OCI-LY7 (cell line): Measurements from ENCODE around the gene THRA. TPM values are rescaled to one million over a fixed set of nuclear protein-coding genes. Genes with fewer than 3 reads are reported as not detected.

ENCODE experiments used
- BruUV-seq: library from RNA; stranded (reverse); fragments of 400-500 nt; replicated peaks from 2 replicates; lab custom pipeline; 2021; lab: Mats Ljungman, UMichigan
- CTCF ChIA-PET: fragments of 300-600 bp; sonication (Branson Sonifier 250); formaldehyde crosslinking; loops from one replicate; lab custom pipeline; 2022; ENCODE audit warnings: antibody characterized with exemption; ENCODE audit not compliant: unreplicated experiment; lab: Charles Lee
- POLR2A ChIA-PET: fragments of 300-600 bp; sonication (Branson Sonifier 250); formaldehyde crosslinking; loops from one replicate; lab custom pipeline; 2022; ENCODE audit warnings: antibody characterized with exemption; lab: Charles Lee
- DNase-seq: peaks from one replicate; pipeline ENCODE4 v3.0.0-alpha.2; 2015; ENCODE audit warnings: low spot score
- H2AFZ ChIP-seq: fragments of 200-600 bp; sonication (generic), shearing (Covaris generic); 2 replicates; pipeline ENCODE4 v1.6.1; 2014; ENCODE audit warnings: mild to moderate bottlenecking, antibody characterized with exemption, low read length, moderate library complexity
- H3K27ac ChIP-seq: fragments of 200-600 bp; sonication (generic); 2 replicates; pipeline ENCODE4 v1.5.1; 2014; ENCODE audit warnings: mixed run types, low read depth, mild to moderate bottlenecking, moderate library complexity, low read length, inconsistent platforms; ENCODE audit not compliant: poor library complexity, severe bottlenecking
- H3K36me3 ChIP-seq: fragments of 200-600 bp; sonication (generic); 2 replicates; pipeline ENCODE4 v1.6.1; 2014; ENCODE audit warnings: mild to moderate bottlenecking, antibody characterized with exemption, low read length, moderate library complexity, mixed read lengths; ENCODE audit not compliant: insufficient read depth
- H3K4me1 ChIP-seq: fragments of 200-600 bp; sonication (generic); 2 replicates; pipeline ENCODE4 v1.5.1; 2014; ENCODE audit warnings: mild to moderate bottlenecking, low read length; ENCODE audit not compliant: insufficient read depth, poor library complexity, severe bottlenecking
- H3K4me2 ChIP-seq: fragments of 200-600 bp; sonication (generic); 2 replicates; pipeline ENCODE4 v1.6.1; 2014; ENCODE audit warnings: mild to moderate bottlenecking, low read length
- H3K4me3 ChIP-seq: fragments of 200-600 bp; sonication (generic); 2 replicates; pipeline ENCODE4 v1.5.1; 2014; ENCODE audit warnings: mild to moderate bottlenecking, low read depth, low read length; ENCODE audit not compliant: poor library complexity, severe bottlenecking
- H3K79me2 ChIP-seq: fragments of 200-600 bp; sonication (generic); 2 replicates; pipeline ENCODE4 v1.6.1; 2016; ENCODE audit warnings: low read depth, mild to moderate bottlenecking, low read length, moderate library complexity, mixed read lengths; ENCODE audit not compliant: insufficient read depth
- H3K9me2 ChIP-seq: fragments of 200-600 bp; sonication (generic); 2 replicates; pipeline ENCODE4 v1.6.1; 2016; ENCODE audit warnings: mild to moderate bottlenecking, low read length, mixed read lengths; ENCODE audit not compliant: insufficient read depth
- H3K9me3 ChIP-seq: fragments of 200-600 bp; sonication (generic); 2 replicates; pipeline ENCODE4 v1.6.1; 2014; ENCODE audit warnings: mild to moderate bottlenecking, mixed run types, low read length, mixed read lengths
- H4K20me1 ChIP-seq: fragments of 200-600 bp; sonication (generic); 2 replicates; pipeline ENCODE4 v1.6.1; 2014; ENCODE audit warnings: mild to moderate bottlenecking, antibody characterized with exemption, low read length, moderate library complexity, mixed read lengths; ENCODE audit not compliant: insufficient read depth
- EZH2phosphoT487 ChIP-seq: fragments of 200-600 bp; sonication (generic); IDR thresholded peaks from 2 replicates; pipeline ENCODE4 v1.6.1; 2018; ENCODE audit warnings: low read depth, borderline replicate concordance, mild to moderate bottlenecking, mixed run types, antibody characterized with exemption, low read length, moderate library complexity, mixed read lengths
- intact Hi-C: fragments of 100-400 bp; cut with micrococcal nuclease; formaldehyde crosslinking; loops from one replicate; pipeline ENCODE4 v1.10.0; 2022; ENCODE audit not compliant: unreplicated experiment
- total RNA-seq, 2 experiments: library from RNA; depleted of rRNA in 1 of 2; stranded (reverse); fragments of >200 nt in 1 of 2; shearing (Covaris generic) in 1 of 2; gene quantifications; 2 replicates each; pipeline ENCODE4 v1.2.3, GENCODE V29; 2014 to 2022
- TF ChIP-seq, protein P1 (sequence below): fragments of 200-600 bp; sonication (generic); conservative IDR thresholded peaks from 2 replicates; pipeline ENCODE4 v1.5.1; 2014; ENCODE audit warnings: mild to moderate bottlenecking, antibody characterized with exemption, low read length, moderate library complexity, mixed read lengths

Gene THRA
- total RNA-seq, 2 experiments from 2014 or later = 3.9 to 9.3 TPM

DNA sequence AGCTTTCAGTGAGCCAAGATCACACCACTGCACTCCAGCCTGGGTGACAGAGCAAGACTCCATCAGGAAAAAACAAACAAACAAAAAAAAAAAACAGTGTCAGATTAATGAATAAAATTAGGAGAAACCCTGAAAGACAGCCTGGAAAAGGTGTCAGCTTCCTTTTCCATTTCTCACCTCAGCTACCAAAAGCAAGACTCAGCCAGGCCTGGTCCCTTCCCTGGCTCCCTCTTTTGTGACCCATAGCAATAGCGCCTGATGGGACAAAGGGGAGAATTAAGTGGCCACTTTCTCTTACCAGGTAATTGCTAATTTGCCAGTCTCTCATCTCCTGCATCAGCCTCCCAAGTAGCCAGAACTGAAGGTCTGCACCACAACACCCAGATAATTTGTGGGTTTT, 3.9 kb upstream of the THRA start:
- intact Hi-C loops = no loop called here
- H3K79me2 ChIP-seq = peaks cover 2% of the 10 kb centered on the region; the same call in 1 of the 2 replicates
- TF ChIP-seq, protein P1, sequence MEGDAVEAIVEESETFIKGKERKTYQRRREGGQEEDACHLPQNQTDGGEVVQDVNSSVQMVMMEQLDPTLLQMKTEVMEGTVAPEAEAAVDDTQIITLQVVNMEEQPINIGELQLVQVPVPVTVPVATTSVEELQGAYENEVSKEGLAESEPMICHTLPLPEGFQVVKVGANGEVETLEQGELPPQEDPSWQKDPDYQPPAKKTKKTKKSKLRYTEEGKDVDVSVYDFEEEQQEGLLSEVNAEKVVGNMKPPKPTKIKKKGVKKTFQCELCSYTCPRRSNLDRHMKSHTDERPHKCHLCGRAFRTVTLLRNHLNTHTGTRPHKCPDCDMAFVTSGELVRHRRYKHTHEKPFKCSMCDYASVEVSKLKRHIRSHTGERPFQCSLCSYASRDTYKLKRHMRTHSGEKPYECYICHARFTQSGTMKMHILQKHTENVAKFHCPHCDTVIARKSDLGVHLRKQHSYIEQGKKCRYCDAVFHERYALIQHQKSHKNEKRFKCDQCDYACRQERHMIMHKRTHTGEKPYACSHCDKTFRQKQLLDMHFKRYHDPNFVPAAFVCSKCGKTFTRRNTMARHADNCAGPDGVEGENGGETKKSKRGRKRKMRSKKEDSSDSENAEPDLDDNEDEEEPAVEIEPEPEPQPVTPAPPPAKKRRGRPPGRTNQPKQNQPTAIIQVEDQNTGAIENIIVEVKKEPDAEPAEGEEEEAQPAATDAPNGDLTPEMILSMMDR = no peak
- no peak for TF ChIP-seq EZH2phosphoT487
- H3K36me3 ChIP-seq = no peaks in the 10 kb centered on the region
- H3K4me3 ChIP-seq = no peak overlapping the region
- ChIA-PET CTCF (no interaction called here), POLR2A (no interaction called here)
- H3K4me1 ChIP-seq = peaks cover 20% of the 10 kb centered on the region
- H3K27ac ChIP-seq = no peak overlapping the region
- no peaks in the 10 kb centered on the region for H4K20me1 ChIP-seq
- no peaks in the 10 kb centered on the region for H3K9me3 ChIP-seq
- DNase-seq = no peak
- no TSS peak for BruUV-seq
- H2AFZ ChIP-seq = no peak overlapping the region
- no peak overlapping the region for H3K4me2 ChIP-seq
- H3K9me2 ChIP-seq = no peaks in the 10 kb centered on the region; the same call in 1 of the 2 replicates

DNA sequence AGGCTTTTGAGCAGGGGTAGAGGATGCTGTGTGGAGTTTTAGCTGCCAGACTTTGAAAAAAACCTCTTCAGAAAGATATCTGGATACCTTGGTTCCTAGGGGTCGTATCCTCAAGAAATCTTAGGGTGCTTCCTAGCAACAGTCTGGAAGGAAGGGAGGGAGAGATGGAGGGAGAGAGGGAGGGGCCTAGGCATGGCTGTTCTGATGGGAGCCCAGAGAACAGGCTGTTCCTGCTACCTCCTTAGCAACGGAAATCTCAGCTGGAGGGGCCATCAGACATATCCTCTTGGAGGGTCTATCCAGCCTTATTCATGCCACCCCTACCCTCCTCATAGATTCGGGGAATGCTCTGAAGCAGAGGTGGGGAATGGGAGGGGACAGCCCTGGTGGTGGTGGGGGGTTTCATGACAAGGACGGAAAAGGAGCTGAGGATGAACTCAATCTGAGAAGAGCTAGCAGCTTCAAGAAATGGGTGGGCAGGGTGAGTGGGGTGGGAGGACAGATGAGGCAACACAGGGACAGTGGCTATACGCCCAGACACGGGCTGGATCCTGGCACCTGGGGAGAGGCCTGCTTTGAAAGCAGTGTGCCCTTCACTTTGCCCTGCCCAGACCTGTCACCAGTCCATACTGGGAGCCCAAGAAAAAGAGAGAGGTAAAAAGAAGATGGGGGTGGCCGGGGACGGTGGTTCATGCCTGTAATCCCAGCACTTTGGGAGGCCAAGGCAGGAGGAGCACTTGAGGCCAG, 2.9 kb upstream of the THRA start:
- no peak for TF ChIP-seq EZH2phosphoT487
- TF ChIP-seq, protein P1 = no peak
- no peak overlapping the region for H2AFZ ChIP-seq
- BruUV-seq = no TSS peak
- no peaks in the 10 kb centered on the region for H3K79me2 ChIP-seq
- H3K36me3 ChIP-seq = no peaks in the 10 kb centered on the region
- H3K27ac ChIP-seq = no peak overlapping the region
- ChIA-PET CTCF (no interaction called here), POLR2A (interaction anchor here (0.6 kb wide), 1 partner anchor 1097 kb away, joined by 3 read pairs; no protein-coding TSS in a partner anchor)
- intact Hi-C loops = no loop called here
- H3K9me3 ChIP-seq = no peaks in the 10 kb centered on the region
- no peak for DNase-seq
- H4K20me1 ChIP-seq = no peaks in the 10 kb centered on the region
- peaks cover 25% of the 10 kb centered on the region for H3K4me1 ChIP-seq
- no peak overlapping the region for H3K4me3 ChIP-seq
- H3K4me2 ChIP-seq = no peak overlapping the region
- H3K9me2 ChIP-seq = no peaks in the 10 kb centered on the region; the same call in 1 of the 2 replicates
